ENCODE data around the gene KLLN. TPM values are rescaled to one million over a fixed set of nuclear protein-coding genes. Genes with fewer than 3 reads are reported as not detected.

The KLLN gene
- total and polyA plus RNA-seq, 2 of the 13 experiments (the other 11 are each of a cell fraction or from before 2014, with no cell fraction given): 0.08 to 0.44 TPM

DNA sequence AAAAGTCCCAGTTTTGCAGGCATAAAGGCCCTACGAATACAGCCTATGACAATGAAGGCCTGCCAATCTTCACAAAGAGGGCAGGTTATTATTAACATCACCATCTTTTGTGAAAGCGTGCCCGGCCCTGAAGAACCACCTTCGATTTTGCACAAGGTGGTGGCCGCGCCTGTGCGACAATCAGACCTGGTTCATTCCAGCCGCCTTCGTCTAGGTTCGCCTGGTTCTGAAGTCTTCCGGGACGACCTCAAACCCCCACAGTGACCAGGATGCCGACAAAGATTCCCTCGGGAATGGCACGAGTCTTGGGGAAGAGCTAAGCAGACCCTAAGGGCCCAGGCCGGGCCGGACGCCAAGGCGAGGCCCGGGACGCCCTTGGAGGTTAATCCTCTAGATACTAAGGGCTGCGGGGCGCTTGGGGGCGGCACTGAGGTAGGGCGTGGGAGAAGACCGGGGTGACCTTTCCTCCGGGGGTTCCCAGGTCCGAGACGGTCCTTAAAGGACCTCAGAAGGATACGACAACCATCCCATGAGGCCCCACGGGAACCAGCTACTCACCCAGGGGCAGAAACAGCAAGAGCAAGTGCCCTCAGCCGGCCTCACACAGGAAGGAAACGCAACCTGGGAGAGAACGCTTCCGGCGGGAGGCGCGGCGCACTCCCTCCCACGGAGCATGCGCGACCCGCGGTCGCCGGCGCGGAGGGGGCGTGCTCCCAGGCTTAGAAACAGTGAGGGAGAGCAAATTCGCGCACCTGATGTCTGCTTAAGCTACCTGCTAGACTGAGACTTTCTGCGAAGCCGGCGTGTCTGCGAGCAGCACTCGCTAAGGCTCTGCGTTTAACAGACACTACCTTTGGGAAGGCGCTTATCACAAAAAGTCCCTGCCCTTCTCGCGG is 45.5 kb downstream of the KLLN start, which contains the start of gene ATAD1 (continued):
- TF ChIP-seq, protein P1, sequence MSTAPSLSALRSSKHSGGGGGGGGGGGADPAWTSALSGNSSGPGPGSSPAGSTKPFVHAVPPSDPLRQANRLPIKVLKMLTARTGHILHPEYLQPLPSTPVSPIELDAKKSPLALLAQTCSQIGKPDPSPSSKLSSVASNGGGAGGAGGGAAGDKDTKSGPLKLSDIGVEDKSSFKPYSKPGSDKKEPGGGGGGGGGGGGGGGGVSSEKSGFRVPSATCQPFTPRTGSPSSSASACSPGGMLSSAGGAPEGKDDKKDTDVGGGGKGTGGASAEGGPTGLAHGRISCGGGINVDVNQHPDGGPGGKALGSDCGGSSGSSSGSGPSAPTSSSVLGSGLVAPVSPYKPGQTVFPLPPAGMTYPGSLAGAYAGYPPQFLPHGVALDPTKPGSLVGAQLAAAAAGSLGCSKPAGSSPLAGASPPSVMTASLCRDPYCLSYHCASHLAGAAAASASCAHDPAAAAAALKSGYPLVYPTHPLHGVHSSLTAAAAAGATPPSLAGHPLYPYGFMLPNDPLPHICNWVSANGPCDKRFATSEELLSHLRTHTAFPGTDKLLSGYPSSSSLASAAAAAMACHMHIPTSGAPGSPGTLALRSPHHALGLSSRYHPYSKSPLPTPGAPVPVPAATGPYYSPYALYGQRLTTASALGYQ (CRISPR knock-in tag; IDR thresholded peaks at IDR 0.05): no peak
- TF ChIP-seq ZFP1 (CRISPR knock-in tag; IDR thresholded peaks at IDR 0.05) (no peak), ZNF644 (CRISPR knock-in tag; IDR thresholded peaks at IDR 0.05; ENCODE audit: low read depth) (no peak), ZBTB38 (CRISPR knock-in tag; IDR thresholded peaks at IDR 0.05) (peak; percentile 60; the same call in 1 of the 2 replicates), ZNF136 (CRISPR knock-in tag; IDR thresholded peaks at IDR 0.05; ENCODE audit: low read depth) (peak; percentile 23; the same call in 1 of the 2 replicates), TIGD3 (CRISPR knock-in tag; IDR thresholded peaks at IDR 0.05; ENCODE audit: borderline replicate concordance) (0 out of 2 replicates have a peak, but pooled peaks have one; percentile 27), ELK4 (CRISPR knock-in tag; IDR thresholded peaks at IDR 0.05; ENCODE audit: borderline replicate concordance) (no peak; the same call in 1 of the 2 replicates), CENPT (CRISPR knock-in tag; IDR thresholded peaks at IDR 0.05; ENCODE audit: low read depth) (no peak), NFRKB (IDR thresholded peaks at IDR 0.05) (no peak), ATF1 (CRISPR knock-in tag; IDR thresholded peaks at IDR 0.05) (no peak), RFX1 (IDR thresholded peaks at IDR 0.05) (no peak), PATZ1 (CRISPR knock-in tag; IDR thresholded peaks at IDR 0.05) (peak; percentile 41; the same call in 1 of the 2 replicates), ZNF709 (CRISPR knock-in tag; IDR thresholded peaks at IDR 0.05) (no peak), ZNF235 (CRISPR knock-in tag; IDR thresholded peaks at IDR 0.05; ENCODE audit: borderline replicate concordance) (no peak), XBP1 (CRISPR knock-in tag; IDR thresholded peaks at IDR 0.05) (no peak), ZNF331 (CRISPR knock-in tag; IDR thresholded peaks at IDR 0.05) (peak; percentile 81), ZNF34 (CRISPR knock-in tag; IDR thresholded peaks at IDR 0.05; ENCODE audit: borderline replicate concordance) (no peak), ZNF75D (CRISPR knock-in tag; IDR thresholded peaks at IDR 0.05; ENCODE audit: borderline replicate concordance) (no peak), HMG20B (CRISPR knock-in tag; conservative IDR thresholded peaks at IDR 0.05) (no peak), ZNF598 (CRISPR knock-in tag; IDR thresholded peaks at IDR 0.05; ENCODE audit: borderline replicate concordance) (0 out of 2 replicates have a peak, but pooled peaks have one; percentile 29), MXI1 (IDR thresholded peaks at IDR 0.05; ENCODE audit: borderline replicate concordance, low read depth, low read length) (peak; percentile 12; the same call in 1 of the 3 replicates), ZNF761 (CRISPR knock-in tag; conservative IDR thresholded peaks at IDR 0.05) (peak; percentile 78; the same call in 1 of the 2 replicates)
- TF ChIP-seq, protein P2, sequence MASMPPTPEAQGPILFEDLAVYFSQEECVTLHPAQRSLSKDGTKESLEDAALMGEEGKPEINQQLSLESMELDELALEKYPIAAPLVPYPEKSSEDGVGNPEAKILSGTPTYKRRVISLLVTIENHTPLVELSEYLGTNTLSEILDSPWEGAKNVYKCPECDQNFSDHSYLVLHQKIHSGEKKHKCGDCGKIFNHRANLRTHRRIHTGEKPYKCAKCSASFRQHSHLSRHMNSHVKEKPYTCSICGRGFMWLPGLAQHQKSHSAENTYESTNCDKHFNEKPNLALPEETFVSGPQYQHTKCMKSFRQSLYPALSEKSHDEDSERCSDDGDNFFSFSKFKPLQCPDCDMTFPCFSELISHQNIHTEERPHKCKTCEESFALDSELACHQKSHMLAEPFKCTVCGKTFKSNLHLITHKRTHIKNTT (CRISPR knock-in tag; IDR thresholded peaks at IDR 0.05): no peak

Data from HepG2 (cell line).